SK-N-MC (cell line): ENCODE results near the gene EIF4EBP2.

Experiments used
- EZH2 ChIP-seq: fragments of 200-600 bp; sonication (generic); IDR thresholded peaks from one replicate; pipeline ENCODE4 v1.6.1; 2017; ENCODE audit warnings: antibody characterized with exemption
- FOXP2 ChIP-seq: optimal IDR thresholded peaks from 2 replicates; pipeline ENCODE3; 2011; ENCODE audit warnings: mild to moderate bottlenecking, moderate library complexity; ENCODE audit not compliant: insufficient read depth; ENCODE audit errors: extremely low read length, control extremely low read depth
- POLR2AphosphoS5 ChIP-seq: IDR thresholded peaks from 2 replicates; pipeline ENCODE4 v1.6.1; 2012; ENCODE audit warnings: mild to moderate bottlenecking, low read depth, low read length, borderline replicate concordance

GRCh38 chr10:70370766-70371165, 33.2 kb upstream of the EIF4EBP2 start:
- TF ChIP-seq POLR2AphosphoS5 = no peak
- no peak for TF ChIP-seq EZH2
- TF ChIP-seq FOXP2 = no peak
